GM19239 (cell line): ENCODE data around the gene CARMIL1.
A peak's percentile ranks its signal among the peaks of the same experiment; 100 is the strongest.

ENCODE experiments used
- DNase-seq: peaks from one replicate; pipeline ENCODE4 v3.0.0; 2011; ENCODE audit warnings: low spot score; ENCODE audit not compliant: insufficient read length
- FAIRE-seq: peaks from 2 replicates; lab custom pipeline; 2011; peaks lifted over from hg19 to GRCh38; lab: Jason Lieb, UNC

Gene CARMIL1

DNA sequence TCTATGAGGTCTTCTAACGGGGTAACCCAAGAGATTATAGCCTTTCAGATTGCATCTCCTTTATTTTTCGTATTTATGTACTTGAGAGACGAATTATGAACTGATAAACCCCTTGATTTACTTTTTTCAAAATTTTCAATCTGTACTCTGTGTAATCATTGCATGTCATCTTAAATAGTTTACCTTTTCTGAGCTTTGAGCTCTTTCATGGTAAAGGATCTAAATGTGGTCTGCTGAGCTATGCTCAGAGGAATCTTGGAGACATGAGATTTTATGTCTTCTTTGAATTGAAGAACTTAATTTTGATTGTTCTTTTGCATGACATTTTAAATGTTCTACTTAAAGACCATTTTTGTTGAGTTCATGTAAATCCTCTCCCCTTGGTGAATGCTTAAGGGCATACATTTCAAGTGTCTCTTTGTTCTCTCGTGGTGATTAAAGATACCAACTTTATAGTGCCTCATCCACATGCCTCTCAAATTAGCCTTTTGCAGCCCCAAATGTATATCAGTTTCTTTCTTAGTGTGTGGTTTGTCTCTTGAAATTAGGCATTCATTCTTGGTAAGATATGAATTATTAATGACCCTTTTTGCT is 256.6 kb downstream of the CARMIL1 start:
- DNase-seq = no peak
- no peak for FAIRE-seq

DNA sequence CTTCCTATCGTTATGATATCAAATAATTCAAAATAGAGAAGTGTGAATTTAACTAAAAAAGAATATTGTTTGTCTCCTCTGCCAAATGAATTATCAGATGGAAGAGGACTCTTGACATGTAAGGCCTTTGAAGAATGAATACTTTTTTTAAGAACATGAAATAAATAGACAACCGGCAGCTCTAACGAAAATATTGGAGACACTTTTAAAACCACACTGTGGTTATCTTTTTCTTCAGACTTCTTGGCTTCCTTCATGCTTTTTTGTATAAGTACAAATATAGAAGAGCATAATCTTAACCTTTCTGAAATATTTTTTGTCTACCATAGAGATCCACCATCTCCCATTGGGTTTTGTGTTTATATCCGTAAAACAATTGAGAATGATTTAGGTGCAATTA is 257.6 kb downstream of the CARMIL1 start:
- no peak for FAIRE-seq
- no peak for DNase-seq

DNA sequence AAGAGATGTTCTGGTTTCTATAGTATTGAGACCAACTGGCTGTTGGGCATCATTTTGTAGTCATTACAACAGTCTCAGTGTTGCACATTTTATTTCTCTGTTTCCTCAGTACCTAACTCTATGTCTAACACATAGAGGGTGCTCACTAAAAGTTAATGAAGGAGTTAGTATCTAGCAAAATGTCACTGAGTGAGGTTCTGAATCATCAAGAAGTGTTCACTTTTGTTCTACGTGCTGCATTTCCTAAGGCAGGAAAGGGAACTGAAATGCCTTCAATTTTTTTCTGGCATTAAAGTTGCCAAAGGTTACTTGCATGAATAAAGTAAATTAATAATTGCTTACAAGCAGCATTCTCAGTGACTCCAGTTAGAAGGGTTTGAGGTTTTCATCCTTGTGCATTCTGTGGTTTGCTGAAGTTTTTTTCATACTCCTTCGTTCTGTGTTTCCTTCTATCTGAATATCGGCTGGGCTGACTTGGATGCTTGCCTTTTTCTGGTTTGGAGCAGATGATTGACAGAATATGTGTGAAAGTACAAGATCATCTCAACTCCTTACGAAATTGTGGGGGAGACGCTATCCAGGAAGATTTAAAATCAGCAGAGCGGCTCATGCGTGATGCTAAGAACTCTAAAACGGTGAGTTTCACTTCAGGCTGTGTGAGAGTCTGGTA is 258.3 kb downstream of the CARMIL1 start:
- FAIRE-seq (peak; percentile 68), DNase-seq (no peak)

DNA sequence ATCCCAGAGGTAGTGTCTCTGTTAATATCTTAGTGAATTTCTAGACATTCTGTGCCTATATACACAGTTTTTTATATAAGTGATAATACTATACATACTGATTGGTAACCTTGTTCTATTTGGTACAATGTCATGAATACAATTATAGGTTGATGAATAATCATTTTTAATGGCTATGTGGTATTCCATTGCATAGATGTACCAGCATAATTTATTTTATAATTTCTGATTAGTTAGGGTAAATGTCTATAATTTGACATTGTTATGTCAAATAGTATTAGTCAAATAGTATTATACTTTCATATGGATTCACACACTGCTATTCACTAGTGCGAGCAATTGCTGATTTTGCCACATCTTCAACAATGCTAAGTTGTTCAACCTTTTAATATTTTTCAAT is 262.1 kb downstream of the CARMIL1 start:
- FAIRE-seq (no peak), DNase-seq (no peak)

DNA sequence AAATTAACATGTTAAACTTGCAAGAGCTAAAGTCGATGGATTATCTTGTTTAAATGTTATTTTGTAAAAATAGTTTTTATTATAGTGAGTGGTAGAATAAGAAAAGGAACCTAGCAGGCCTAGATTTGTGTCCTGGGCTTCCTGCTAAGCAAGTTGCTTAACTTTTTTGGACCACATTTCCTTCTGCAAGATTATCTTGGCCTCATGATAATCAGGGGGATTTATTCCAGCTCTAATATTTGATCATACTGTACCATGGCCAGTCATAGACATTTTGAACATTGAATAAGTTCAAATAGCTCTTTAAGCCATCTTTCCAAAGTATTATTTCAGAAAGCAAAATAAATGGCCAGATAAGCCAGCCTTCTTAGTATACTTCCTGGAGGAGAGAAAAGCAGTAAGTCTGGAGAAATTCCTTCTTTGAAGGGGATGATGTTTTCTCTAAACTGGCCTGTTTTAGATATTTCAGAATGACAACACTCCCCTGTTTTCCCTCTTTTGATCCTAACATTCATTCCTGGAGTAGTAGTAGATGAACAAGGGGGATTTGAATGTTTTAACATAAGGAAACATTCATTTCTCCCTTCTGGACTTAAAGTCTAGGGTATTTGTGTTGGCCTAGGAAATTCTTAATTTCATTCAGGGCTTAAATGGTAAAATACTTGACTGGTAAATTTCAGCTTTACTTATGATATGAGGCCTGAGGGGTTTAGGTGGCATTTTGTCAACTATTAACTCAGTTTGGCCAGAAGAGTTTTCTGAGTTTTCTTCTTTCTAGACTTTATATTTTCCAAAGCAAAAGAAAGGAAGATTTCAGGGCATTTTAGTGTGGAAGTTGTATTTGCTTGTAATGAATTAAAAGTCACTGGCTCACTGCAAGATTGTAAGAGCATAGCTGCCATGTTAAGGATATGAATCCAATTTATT is 264.1 kb downstream of the CARMIL1 start:
- FAIRE-seq = no peak

DNA sequence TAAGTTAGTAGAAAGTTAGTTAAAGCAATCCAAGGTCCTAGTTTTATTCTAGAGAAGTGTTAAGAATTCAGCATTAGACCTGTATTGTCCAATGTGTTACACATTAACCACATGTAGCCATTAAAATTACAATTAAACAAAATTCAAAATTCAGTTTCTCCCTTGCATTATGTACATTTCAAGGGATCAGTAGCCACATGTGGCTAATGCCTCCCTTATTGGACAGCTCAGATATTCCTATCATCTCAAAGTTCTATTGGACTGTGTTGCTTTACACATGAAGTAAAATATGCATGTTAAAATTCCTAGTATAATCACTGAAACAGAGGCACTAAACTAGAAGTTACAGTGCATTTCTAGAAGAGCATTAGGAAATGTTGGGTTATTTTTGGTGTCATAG is 265.7 kb downstream of the CARMIL1 start:
- FAIRE-seq (no peak), DNase-seq (no peak)

More for the DNA sequence above, 264.1 kb downstream of the CARMIL1 start:
- DNase-seq = no peak

DNA sequence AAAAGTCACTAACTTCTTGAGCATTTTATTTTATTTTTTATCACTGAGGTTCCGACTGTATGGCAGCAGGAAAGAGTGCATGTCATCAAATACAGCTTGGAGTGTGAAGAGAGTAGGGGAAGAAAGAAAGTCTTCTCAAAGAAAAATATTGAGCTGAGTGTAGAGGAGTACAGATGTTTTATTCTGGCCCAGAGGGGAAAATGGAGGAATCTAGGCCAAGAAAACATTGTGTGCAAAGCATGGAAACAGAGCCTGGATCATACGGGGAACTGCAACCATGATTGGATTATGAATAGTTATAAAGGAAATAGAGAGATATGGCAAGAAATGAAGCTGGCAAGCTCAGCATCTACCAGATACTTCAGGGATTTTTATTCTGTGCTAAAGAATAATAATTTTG is 268.6 kb downstream of the CARMIL1 start:
- DNase-seq (no peak), FAIRE-seq (no peak)

DNA sequence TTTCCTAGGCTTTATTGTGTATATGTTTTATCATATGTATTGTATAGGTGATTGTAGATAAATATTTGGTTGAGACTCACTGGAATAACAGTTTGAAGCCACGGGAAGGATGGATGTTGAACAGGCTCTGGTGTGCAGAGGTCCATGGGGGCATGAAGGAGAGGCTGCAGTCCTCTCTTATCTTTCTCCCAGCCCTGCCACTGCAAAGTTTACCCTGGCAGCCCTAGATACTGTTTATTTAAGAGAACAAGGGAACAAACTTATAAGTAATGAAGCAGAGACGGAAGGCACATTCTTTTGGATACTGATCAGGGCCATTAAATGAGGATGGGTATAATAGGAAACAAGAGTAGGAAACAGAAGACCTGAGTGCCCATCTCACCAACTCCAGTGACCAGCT is 269.3 kb downstream of the CARMIL1 start:
- no peak for DNase-seq
- no peak for FAIRE-seq

DNA sequence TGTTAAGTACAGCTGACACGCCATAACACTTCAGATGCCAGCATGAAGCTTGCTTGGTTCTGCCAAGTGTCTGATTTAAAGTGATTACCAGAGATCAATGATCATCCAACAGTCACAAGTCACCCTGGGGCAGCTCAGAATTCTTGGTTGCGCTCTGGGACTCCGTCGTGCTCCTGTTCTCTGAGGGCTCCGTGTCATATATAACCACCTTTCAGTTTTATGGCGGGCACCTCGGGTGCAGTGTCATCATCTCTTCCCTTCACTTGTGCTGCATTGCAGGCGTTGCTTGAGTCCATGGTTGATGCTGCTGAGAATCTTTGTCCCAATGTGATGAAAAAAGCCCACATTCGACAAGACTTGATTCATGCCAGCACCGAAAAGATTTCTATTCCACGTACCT is 271.5 kb downstream of the CARMIL1 start:
- DNase-seq (no peak), FAIRE-seq (no peak)

DNA sequence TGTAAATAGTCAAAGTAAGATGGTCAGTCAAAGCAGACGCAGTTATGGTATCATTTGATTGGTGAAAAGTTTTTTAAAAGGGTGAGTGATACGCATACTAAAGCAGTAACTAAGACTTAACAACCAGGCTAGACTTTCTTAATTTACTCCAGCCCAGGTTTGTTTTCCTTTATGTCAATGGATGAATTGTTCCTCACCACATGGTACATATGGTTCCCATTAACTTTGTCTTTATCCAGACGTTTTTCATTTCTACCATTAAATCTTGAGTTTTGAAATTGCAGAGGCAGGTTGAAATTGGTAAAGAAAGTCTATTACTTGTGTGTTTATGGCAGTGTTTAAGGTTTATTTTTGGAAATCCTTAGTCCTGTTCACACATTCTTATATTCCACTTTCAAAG is 274.3 kb downstream of the CARMIL1 start:
- FAIRE-seq = peak; percentile 58
- DNase-seq = no peak

DNA sequence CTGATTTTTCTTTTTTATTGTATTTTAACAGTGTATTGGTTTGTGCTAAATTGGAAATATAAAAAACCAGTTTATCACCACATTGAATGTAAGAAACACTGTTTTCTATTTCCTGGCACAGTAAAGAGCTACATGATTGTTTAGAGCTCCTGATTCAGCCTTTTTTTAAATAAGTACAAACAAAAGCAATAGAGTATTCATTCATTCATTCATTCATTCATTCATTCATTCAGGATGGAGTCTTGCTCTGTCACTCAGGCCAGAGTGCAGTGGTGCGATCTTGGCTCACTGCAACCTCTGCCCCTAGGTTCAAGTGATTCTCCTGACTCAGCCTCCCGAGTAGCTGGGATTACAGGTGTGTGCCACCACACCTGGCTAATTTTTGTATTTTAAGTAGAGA is 276.0 kb downstream of the CARMIL1 start:
- FAIRE-seq = no peak

DNA sequence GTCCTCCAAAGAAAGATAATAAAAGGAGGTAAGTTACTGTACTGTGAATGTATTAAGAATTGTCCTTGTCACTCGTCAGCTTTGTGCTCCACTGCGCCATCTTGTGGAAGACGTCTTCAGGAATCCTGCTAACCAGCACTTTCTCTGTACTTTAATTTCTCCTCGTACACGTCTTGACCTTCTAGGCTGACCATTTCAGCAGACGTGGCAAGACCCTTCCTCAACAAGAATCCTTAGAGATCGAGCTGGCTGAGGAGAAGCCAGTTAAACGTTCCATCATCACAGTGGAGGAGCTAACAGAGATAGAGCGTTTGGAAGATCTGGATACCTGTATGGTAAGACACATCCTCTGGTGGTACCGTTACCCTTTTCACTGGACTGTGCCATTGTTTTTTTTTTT is 277.3 kb downstream of the CARMIL1 start:
- peak; percentile 98 for FAIRE-seq

More for the DNA sequence above, 276.0 kb downstream of the CARMIL1 start:
- DNase-seq = no peak

DNA sequence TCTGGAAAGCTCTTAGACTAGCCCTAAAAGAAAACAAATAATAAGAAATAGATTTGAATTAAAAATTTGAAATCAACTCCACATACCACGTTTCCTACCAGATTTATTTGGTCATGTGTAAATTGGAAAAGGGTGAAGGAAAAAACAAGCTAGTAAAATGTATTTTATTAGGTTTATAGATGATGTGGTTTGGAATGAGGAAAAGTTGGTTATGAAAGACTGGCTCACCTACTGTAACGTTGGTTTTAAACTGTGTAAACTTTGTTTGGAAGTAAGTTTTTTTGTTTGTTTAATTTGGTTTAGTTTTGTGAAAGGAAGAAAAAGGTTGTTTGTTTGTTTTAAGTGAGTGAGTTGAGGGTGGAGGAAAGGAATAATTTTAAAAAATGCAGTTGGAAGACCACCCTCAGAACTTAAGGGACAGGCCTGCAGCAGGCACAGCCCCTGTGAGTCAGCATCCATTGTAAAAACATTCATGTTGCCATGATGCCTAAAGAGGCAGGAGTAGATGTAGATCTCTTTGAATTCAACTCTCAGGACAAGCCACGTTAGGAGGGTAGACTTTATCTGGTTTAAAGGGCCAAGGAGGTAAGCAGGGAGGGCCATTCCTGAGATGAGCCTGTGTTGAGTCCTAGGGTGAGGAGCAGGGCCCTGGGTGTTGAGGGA is 279.1 kb downstream of the CARMIL1 start:
- FAIRE-seq = no peak
- DNase-seq = no peak

More for the DNA sequence above, 277.3 kb downstream of the CARMIL1 start:
- peak; percentile 13 for DNase-seq

DNA sequence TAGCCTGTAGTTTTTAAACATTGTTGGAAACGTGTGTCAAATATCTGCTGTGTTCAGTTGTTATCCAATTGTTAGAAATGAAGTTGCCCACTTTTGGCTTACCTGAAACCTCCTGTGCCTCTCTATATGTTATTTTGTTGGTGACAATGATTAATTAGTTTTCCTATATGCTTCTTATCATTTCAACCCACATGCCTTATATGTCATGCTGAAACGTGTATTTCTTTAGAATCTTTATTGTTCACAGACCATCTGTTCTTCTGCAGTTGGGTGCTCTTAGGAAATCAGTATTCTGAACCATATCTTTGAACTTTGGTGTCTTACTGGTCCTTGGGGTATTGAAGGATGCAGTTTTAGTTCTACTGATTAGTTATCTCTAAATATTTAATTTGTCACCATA is 281.7 kb downstream of the CARMIL1 start:
- no peak for FAIRE-seq
- no peak for DNase-seq

DNA sequence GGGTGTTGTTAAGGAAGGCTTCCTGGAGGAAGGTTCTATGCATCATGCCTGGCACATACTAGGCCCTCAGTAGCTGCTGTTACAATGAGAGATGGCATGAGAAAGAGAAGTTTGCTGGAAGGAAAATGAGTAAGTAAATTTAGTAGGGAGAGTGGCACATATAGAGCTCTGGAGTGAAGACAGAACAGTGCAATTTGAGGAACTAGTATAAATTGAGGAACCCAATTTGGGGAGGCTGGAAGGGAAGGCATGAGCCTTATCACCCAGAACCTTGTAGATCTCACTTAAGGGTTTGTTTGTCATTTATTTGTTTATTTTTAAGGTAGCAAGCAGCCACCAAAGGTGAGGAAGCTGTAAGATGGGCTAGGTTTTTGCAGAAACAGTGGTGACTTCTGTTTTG is 285.8 kb downstream of the CARMIL1 start:
- no peak for FAIRE-seq
- DNase-seq = no peak

DNA sequence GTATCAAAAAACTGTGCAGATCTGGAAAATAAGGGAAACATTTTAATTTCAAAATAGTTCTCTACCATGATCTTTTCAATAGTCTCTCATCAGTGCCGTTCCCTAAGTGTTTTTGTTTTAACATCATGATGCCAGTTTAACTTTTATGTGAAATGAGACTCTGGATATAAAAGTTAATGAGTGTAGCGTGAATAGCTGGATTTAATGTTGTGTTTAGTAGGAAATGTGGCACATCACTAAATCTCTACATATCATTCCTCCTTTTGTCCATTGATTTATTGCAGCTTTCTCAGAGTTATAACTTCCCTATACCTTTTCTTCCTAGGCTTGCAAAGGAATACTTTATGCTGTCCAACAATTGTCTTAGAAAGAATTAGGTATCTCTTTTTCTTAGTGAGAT is 291.4 kb downstream of the CARMIL1 start:
- no peak for FAIRE-seq
- no peak for DNase-seq

DNA sequence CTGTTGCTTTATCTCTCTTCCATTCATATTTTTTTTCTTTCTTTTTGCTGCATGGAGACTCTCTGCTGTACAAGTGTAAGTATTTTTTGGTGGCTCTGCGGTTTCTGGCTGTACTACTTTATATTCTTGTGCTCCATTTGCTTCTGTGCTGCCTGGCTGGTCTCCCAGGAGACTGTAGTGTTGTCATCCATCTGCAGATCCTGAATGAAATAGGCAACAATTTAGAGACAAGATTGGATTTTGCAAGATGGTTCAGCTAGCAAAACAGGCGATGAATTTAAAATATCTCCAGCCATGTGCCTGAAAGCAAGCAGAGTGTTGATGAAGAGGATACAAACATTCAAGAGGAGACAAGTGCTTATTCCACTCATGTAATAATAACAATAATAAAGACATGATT is 297.7 kb downstream of the CARMIL1 start:
- DNase-seq = no peak
- no peak for FAIRE-seq

DNA sequence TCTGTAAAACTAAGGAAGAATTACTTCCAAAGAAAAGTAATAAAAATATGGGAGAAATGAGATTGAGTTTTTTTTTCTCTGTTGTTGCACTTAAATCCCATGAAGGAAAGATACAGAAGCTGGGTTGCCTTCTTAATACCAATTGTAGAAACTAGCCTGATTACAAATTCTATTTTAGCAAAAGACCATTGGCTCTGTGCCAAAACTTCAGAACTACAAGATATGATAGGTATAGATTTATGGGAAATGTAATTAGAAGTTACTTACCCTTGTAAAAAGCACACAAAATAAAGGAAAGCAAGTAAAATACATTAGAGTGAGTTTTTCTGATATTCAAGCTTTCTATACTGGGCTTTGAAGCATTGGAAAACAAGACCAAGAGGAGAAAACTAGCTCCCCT is 299.4 kb downstream of the CARMIL1 start:
- FAIRE-seq = no peak
- no peak for DNase-seq

DNA sequence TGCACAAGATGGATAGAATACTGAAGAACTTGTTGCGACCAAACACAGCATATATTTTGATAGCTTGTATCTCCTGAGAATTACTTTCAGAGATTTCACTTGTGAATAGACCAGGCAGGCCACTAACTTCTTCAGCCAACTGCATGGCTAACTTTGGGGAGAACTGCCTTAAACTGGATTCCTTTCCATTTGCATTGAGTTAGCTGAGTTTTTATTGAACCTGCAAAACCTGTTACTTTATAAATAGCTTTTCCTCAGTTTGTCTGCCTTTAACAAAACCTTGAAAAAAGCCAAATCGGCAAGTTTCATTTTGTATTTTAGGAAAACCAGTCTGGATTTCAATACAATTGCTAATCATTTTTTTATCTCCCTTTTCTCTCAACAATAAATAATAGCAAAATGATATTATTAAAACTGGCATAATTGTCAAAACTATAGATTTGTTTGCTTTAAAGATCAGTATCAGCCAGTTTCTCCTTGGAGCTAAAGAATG is 300.3 kb downstream of the CARMIL1 start:
- no peak for DNase-seq
- no peak for FAIRE-seq

DNA sequence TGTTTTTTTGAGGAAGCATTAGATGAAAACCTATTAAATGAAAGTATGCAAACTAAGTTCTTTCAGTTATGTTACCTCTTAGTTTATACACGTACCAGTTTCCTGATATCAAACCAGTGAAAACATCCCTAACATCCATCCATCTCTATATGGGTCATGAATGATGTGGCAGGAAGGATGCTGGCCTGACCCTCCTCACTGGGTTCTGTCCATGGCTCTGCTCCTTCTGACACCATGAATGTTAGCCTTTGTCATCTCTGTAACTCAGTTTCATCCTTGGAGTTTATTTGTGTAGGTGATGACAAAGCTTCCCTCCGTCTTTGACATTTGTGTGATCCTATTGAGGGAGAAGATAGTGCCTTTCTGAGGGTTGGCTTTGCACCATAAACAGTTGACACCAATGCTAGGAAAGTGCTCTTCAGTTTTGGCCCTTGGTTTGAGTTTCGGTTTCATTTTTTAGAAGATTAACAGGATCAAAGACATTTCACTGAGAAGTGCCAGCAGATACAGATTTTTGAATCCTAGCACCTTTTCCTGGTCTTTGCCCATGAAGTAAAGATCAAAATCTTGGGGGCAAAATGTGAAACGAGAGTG is 300.8 kb downstream of the CARMIL1 start:
- FAIRE-seq = peak; percentile 59
- DNase-seq = no peak
